OCI-LY7 (cell line): Measurements from ENCODE around the gene AOPEP.

Source experiments
- EZH2phosphoT487 ChIP-seq: fragments of 200-600 bp; sonication (generic); IDR thresholded peaks from 2 replicates; pipeline ENCODE4 v1.6.1; 2018; ENCODE audit warnings: low read depth, borderline replicate concordance, mild to moderate bottlenecking, mixed run types, antibody characterized with exemption, low read length, moderate library complexity, mixed read lengths
- TF ChIP-seq, protein P1 (sequence below): fragments of 200-600 bp; sonication (generic); conservative IDR thresholded peaks from 2 replicates; pipeline ENCODE4 v1.5.1; 2014; ENCODE audit warnings: mild to moderate bottlenecking, antibody characterized with exemption, low read length, moderate library complexity, mixed read lengths

DNA sequence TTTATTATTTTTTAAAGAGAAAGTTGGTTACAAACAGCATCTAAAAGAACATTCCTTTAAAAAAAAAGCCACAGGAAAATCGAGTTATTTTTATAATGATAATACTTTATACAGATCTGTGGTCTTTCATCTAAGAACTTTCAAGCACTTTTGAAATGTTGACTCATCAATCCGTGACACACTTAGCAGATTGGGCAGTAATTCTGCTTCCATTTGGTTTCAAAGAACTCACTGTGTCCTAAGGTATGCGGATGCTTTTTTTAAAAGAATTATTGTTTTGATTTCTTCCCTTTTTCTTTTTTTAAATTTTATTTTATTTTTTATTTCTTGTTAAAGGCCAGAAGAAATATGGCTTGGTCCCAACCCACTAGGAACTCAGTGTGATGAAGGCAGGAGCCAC, 147.8 kb downstream of the AOPEP start:
- no peak for TF ChIP-seq EZH2phosphoT487
- TF ChIP-seq, protein P1, sequence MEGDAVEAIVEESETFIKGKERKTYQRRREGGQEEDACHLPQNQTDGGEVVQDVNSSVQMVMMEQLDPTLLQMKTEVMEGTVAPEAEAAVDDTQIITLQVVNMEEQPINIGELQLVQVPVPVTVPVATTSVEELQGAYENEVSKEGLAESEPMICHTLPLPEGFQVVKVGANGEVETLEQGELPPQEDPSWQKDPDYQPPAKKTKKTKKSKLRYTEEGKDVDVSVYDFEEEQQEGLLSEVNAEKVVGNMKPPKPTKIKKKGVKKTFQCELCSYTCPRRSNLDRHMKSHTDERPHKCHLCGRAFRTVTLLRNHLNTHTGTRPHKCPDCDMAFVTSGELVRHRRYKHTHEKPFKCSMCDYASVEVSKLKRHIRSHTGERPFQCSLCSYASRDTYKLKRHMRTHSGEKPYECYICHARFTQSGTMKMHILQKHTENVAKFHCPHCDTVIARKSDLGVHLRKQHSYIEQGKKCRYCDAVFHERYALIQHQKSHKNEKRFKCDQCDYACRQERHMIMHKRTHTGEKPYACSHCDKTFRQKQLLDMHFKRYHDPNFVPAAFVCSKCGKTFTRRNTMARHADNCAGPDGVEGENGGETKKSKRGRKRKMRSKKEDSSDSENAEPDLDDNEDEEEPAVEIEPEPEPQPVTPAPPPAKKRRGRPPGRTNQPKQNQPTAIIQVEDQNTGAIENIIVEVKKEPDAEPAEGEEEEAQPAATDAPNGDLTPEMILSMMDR = no peak
